GM08714 (cell line): ENCODE data around the gene FOSL1.
"Not testable (repeated sequence)": the region's sequence is repeated elsewhere in the genome, so short reads cannot be mapped to it uniquely, and the experiment has no call there.

Experiments used
- H3K4me3 ChIP-seq: fragments of 200-500 bp; sonication (Bioruptor generic); 2 replicates; pipeline ENCODE4 v1.5.1; 2014; ENCODE audit warnings: mild to moderate bottlenecking, low read length, inconsistent platforms
- ZNF274 ChIP-seq: IDR thresholded peaks from 2 replicates; pipeline ENCODE4 v1.6.1; 2012; ENCODE audit warnings: mild to moderate bottlenecking, low read depth, low read length

FOSL1 gene

DNA sequence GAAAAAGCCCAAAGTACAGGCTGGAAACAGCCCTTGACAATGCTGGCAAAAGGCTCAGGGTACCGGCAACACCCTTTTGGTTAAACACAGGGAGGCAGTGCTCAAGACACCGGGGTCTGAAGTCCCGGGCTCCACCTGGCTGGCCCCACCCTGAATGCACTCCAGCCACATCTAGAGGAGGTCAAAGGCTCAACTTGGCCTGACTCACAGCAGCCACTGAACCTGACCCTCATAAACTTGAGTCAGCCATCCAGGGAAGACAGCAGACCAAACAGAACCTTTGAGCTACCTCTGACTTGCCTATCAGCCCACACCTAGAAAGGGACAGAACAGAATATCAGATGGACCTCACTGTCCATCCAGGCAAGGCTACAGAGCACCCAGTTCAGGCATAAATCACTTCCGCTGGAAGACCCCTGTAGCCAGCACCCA lies 46.0 kb downstream of the FOSL1 start:
- no peak for TF ChIP-seq ZNF274
- no peak overlapping the region for H3K4me3 ChIP-seq

DNA sequence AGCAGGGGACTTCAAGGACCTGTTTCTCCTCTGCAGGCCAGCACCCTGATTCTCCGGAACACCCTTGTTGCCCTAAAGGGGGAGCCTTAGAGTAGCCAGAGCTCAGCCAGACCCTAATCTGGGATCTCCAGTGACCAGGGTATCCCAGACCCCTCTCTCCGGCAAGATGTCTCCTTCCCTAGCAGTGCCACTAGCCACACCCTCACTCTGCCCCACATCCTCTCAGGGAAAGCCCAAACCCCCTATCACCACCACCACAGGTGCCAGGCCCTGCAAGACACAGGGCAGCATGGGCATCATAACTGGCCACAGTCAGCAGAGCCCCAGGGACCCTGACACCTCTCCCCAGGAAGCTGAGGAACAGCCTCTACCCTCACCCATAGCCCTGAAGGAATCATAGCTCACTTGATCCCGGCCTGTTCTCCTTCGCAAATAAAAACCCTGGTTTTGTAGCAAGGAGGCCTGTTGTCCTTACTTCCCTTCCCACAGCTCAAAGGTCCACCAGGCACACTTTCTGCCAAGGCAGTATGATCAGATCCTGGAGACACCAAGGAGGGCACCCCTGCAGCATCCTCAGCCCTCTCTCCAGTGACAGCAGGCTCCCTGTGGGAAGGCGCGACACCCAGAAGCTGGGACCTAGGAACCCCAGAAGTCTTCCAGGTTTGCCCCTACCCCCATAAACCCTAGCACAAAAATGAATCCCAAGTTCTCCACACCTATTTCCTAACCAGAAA lies 46.8 kb downstream of the FOSL1 start:
- no peak overlapping the region for H3K4me3 ChIP-seq
- no peak for TF ChIP-seq ZNF274

GRCh38 chr11:65852508-65853245 lies 47.5 kb downstream of the FOSL1 start:
- no peak overlapping the region for H3K4me3 ChIP-seq
- TF ChIP-seq ZNF274 = no peak

DNA sequence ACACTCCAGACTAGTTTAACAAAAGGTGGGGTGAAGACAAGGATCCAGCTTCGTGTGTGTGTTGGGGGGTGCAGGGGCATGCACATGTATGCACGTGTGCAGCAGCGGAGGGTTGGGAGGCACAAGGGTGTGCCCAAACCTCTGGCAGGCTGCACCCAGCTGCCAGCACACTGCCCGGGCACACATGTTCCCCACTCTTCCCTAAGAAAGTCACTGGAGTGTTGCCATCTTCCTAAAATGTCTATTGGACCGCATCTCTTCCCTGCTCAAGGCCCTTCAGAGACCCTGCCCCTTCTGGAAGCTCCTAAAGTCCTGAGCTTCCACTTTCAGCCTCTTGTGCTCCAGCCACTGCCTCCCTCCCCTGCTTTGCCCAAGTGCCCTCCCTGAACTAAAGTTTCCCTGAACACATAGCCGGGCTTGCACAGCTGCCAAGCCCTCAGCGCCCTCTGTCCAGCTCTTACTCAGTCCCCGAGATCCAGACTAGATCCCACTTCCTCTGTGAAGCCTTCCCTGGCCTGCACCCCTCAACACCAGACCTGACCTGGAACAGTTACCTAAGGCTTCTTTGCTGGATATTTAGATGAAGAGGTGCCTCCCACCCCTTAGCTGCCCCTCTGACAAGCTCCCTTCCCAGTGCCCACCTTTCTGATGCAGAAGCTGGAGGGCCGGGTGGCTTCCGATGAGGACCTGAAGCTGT lies 48.2 kb downstream of the FOSL1 start:
- no peak for TF ChIP-seq ZNF274
- no peak overlapping the region for H3K4me3 ChIP-seq

DNA sequence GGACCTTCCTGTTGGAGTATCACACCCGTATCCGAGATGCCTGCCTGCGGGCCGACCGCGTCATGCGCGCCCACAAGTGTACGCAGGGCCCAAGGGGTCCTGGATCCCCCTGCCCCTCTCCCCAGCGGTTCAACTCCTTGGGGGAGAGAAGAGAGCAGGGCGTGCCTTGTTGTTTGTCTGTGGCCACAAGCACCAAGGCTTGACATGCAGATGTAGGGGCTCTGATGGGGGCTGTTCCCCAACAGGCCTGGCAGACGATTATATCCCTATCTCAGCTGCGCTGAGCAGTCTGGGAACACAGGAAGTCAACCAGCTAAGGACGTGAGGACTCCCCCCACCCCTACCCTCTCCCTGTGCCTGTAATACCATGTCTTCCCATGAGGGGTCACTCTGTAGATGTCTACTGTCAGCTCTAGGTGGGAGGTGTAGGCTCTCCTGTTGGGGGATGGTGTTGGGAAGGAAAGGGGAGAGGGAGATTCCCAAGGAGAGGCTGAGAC lies 49.1 kb downstream of the FOSL1 start:
- H3K4me3 ChIP-seq = no peak overlapping the region
- TF ChIP-seq ZNF274 = no peak

GRCh38 chr11:65850217-65851082 lies 49.7 kb downstream of the FOSL1 start:
- TF ChIP-seq ZNF274 = no peak
- H3K4me3 ChIP-seq = no peak overlapping the region

DNA sequence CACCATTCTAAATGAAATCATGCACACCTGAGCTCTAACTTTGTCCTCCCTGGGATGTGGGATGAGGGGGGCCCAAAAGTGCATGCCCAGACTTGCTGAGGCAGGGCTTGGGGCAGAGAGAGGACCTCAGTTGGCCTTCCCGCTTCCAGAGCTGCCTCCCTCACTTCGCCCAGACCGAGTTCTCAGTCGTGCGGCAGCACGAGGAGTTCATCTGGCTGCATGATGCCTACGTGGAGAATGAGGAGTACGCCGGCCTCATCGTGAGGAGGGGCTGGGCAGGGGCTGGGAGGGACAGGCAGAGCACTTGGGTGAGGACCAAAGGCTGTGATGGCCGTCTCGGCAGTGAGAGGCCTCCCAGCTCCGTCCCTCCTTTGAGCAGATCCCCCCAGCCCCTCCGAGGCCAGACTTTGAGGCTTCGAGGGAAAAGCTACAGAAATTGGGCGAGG lies 50.4 kb downstream of the FOSL1 start:
- no peak overlapping the region for H3K4me3 ChIP-seq
- TF ChIP-seq ZNF274 = no peak

DNA sequence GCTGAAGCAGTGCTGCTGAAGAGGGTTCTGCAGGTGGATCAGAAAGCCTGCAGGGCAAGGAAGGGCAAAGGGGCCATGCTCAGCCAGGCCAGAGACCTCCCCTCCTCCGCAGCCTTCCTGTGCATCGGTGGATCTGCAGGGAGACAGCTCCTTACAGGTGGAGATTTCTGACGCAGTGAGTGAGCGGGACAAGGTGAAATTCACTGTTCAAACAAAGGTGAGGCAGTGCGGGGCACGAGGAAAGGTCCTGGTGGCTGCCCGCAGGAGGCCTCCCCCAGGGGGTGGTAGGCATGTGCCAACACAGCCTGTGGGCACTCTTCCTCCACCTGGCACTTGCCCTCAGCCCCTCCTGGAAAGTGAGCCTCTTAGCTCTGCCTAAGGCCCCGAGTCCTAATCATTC lies 50.8 kb downstream of the FOSL1 start:
- no peak for TF ChIP-seq ZNF274
- H3K4me3 ChIP-seq = no peak overlapping the region

GRCh38 chr11:65848693-65849092 lies 51.5 kb downstream of the FOSL1 start:
- H3K4me3 ChIP-seq = not testable (repeated sequence)

DNA sequence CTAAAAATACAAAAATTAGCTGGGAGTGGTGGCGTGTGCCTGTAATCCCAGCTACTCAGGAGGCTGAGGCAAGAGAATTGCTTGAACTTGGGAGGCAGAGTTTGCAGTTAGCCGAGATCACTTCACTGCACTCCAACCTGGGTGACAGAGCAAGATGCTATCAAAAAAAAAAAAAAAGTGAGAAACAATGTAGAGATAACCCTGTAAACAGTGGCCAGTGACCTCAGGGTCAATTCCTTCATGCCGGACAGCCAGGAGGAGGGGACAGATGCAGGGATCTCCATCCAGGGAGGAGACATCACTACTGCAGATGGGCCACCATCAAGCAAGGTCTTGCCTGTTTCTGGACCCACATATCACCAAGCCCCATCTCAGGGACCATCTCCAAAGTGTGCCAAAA lies 52.4 kb downstream of the FOSL1 start:
- TF ChIP-seq ZNF274 = no peak
- no peak overlapping the region for H3K4me3 ChIP-seq

GRCh38 chr11:65844231-65844872 lies 55.8 kb downstream of the FOSL1 start:
- TF ChIP-seq ZNF274 = no peak

DNA sequence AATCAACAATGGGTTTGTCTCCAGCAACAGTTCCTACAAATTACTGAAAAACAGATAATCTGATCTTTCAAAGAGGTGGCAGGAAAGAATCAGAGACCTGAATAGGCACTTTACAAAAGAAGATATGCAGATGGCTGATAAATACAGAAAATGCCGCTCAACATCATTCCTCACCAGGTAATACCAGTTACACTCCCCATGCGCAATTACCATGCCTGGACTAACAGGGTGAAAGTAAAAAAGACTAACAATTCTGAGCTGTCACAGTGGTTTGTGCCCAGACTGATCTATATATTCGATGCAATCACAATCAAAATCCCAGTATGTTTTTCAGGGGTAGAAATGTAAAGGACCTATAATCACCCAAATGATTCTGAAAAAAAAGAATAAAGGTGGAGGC lies 56.4 kb downstream of the FOSL1 start:
- TF ChIP-seq ZNF274 = no peak
- H3K4me3 ChIP-seq = no peak overlapping the region

More at GRCh38 chr11:65844231-65844872, 55.8 kb downstream of the FOSL1 start:
- no peak overlapping the region for H3K4me3 ChIP-seq

DNA sequence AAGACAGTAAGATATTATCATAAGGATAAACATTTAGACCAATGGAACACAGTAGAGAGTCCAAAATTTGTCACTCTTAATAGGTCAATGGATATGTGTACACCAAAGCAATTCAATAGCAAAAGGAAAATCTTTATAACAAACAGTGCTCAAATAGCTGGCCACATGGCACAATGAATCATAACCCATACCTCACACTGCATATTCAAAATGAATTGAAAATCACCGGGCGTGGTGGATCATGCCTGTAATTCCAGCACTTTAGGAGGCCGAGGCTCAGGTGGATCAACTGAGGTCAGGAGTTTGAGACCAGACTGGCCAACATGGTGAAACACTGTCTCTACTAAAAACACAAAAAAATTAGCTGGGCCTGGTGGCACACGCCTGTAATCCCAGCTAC lies 58.0 kb downstream of the FOSL1 start:
- no peak for TF ChIP-seq ZNF274
- no peak overlapping the region for H3K4me3 ChIP-seq
